ENCODE measurements around the gene ADCY4.
"Not testable (repeated sequence)": the region's sequence is repeated elsewhere in the genome, so short reads cannot be mapped to it uniquely, and the experiment has no call there.

ADCY4 gene

DNA sequence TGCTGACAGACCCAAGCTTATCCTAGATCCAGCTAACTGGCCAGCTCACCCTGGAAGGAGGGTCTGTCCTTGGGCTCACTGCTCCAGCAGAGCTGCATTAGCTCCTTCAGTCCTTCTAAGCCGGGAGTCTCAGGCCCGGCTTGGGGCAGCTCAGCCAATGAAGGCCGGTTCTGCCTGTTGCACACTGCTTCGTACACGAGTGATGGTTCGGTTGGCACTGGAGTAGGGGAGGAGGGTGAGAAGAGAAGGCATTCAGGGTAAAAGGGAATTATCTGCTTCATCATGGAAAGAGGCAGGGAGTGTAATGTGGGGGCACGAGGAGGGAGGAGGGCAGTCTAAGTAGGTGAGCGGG lies 2.9 kb upstream of the ADCY4 start:
- DNase-seq, result no peak

DNA sequence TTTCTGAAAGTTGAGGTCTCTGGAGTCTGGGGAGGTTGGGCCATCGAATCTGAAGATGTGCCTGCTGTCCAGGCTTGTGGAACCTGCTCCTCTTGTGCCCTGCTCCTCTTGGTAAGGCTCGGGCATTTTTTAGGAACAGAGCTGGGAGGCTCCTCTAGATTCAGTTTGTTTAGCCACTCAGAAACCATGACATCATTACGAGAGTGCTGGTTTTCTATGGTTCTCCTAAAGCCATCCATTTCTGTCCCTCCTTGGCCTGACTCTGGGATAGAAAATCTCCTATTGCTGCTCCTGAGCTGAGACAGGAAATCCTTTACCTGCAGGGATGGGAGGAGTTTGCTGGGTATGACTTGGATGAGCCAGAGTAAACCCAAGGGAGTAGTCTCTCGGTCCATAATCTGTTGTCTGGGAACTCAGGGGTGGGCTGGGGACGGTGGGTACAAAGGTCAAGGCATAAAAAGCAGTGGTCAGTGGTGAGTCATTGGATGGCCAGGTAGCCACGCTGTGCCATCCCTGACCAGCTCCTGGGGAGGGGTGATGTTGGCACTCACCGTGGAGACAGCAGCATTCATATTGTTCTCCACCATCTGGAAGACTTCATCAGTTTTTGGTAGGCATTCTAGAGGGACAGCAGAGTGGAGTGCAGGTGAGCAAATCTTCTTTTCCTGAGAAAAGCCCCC lies 2.4 kb upstream of the ADCY4 start:
- no peak for DNase-seq

DNA sequence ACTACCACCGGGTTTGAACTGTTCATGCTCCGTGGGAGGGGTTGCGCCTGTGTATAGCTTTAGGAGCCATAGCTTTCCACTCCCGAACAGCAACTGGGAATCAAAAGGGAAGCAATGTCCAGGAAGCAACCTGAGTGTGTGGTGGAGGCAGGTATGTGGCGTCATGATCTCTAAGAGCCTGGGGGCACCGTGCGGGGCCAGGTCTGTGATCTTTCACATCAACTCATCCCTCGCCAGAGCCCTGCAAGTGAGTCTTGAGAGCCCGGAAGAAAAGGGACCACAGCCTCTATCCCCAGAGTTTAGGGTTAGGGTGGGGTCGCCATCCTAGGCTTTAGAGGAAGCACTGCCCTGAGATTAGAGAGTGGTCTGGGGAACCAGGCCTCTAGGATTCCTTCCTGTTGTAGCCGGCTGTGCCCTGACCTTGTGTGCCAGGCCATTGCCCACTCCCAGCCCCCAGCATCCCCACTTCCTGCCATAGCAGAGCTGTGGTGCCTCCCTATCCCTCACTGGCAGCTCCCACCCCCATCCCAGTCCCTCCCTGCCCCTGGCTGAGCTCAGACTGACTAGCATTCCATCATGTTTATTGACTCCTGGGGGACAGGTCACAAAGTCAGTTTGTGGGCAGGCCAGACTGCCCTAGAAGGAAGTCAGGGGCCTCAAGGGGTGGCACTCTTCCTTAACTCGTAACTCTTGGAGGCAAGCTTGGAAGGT lies 745 bp upstream of the ADCY4 start:
- DNase-seq, result no peak

DNA sequence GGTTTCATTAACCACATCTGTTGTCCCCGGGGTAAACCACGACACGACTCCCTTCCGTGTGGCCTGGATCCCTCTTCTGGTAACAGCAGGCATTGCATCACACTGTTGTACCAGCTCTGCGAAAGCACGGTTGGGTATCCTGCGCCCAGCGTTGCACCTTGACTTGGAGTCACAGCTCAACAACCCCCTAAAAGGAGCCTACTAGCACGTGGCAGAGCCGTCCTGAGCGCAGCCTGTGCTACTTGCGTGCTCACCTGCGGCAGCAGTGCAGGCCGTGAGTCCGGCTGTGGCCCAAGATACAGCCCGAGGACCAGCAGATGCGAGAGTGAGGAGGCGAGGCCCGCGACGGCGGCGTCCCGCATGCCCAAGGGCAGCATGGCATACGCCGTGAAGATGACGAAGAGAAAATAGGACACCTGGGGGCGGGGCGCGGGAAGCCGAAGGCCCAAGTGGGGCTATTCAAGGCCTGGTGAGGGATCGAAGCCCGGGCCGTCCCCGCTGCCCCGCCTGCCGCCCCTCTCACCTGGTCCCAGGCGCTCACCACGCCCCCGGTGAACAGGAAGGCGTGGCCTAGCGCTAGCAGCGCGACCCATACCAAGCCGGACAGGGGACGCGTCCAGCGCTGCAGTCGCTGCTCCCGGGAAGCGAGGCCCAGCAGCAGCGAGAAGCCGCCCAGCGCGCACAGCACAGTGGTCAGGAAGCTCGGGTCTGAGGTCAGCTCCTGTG lies 2.4 kb downstream of the ADCY4 start:
- DNase-seq, result peak; percentile 59

DNA sequence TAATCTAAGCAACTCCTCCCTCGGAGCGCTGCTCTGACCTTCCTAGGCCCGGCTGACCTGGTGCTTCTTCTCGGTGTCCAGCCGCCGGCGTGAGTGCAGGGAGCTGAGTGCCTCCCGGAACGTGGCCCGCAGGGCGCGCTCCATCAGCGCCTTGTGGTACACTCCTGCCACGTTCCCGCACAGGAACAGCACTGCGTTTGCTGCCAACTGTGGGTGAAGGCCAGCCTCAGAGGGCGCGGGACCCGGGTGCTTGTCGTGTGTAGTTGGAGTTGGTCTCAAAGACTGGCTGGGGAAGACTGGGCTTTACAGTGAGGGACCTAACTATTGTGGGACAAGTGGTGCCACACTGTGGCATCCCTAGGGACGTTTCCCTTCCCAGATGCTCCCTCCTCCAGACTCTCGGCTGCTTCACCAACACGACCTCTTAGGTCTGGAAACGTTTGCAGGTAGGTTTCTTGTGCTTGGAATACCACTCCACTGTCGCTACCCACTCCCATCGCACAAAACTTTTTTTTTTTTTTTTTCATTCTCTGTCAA lies 3.1 kb downstream of the ADCY4 start:
- DNase-seq, result no peak

DNA sequence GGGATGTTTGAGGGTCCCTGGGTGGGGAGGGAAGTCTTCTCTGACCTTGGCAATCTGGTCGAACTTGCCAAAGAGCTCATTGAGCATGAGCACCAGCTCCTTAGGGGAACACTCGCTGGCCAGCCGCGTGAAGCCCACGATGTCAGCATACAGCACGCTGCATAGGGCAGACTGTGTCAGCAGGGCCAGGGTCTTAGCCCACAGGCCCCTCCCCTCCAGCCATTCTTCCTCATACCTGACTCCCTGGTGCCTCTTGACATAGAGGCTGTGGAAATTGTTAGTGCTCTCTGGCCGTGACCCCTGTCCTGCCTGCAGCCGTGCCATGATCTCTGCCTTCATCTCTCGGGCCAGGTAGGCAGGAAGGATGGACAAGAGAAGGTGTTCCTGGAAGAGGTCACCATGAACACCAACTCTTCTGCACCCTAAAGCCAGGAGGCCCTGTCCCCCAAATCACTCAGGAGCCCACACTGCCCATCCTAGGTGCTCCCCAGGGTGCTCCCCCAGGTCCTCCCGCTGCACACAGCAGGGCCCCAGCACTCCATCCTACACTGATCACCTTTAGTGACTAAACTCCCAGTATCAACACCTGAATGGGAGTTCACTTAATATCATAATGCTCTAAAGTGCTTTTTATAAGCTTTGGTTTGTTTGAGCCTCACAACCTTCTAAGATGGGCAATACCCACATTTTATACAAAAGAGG lies 3.7 kb downstream of the ADCY4 start:
- DNase-seq, result no peak

DNA sequence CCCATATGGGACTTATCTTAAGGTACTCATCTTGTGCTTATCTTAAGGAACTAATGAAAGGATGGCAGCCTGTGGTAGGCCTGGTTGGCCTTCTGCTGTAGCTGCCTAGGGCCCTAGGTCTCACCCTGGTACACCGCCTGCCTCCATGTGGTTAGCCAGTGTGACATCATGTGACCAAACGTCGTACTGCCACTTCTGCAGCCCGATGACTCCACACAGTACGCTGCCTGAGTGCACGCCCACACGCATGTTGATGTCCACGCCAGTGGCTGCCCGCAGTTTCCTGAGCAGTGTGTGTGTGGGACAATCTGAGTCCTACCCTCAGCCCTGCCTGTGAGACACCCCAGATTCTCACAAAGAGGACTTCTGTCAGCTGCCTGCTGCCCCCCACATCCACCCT lies 5.1 kb downstream of the ADCY4 start:
- no peak for DNase-seq

DNA sequence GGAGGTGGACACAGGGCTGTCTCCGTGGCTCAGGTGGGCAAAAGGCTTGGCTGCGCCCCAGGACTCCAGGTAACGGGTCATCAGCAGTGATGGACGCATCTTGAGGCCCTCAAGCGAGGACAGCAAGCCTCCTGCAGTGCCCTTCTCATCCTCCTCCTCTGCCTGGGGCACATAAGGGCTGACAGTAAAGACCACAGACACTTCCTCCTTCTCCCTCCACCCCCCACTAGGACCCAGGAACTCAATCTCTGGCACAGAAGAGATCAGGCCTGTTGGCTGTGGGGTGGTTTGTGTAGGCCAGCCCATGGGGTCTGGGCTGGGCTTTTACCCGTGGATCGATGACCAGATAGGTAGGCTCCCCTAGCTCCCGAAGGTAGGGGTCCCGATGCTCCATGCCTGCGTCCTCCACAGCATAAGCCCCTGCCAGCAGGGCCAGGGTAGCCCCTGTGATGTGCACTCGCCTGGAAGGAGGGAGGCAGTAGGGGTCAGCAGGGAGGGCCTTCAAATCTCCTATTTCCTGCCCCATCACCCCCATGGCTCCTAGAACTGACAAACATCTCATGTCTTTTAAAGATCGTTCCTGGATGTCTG lies 5.7 kb downstream of the ADCY4 start:
- DNase-seq, result no peak

DNA sequence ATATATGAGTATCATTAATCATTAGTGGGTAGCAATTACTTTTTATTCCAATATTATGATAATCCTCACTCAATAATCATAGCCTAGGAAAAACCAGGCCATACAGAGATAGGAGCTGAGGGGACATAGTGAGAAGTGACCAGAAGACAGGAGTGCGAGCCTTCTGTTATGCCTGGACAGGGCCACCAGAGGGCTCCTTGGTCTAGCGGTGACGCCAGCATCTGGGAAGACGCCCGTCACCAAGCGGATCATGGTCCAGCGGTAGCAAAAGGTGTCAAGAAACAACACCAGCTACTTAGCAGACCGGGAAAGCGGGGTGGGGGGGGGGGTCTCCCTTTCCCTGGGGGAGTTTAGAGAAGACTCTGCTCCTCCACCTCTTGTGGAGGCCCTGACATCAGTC lies 7.0 kb downstream of the ADCY4 start:
- not testable (repeated sequence) for DNase-seq

DNA sequence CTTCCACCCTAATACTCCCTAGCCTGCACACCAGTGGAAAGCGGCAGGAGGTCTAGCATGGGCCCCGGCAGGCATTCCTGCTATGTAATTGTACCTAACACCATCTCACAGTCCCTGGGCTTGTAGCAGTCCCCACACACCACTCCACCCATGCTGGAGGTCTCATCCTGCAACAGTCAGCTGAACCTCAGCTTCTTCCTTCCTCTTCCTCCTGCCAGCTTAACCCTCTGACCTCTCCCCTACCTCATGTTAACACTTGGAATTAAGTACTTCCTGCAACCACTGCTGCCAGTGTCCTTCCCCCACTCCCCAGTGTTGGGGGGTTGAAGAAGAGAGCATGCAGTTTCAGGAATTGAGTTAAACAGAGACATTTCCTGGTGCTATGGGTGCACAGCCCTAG lies 7.6 kb downstream of the ADCY4 start:
- no peak for DNase-seq

DNA sequence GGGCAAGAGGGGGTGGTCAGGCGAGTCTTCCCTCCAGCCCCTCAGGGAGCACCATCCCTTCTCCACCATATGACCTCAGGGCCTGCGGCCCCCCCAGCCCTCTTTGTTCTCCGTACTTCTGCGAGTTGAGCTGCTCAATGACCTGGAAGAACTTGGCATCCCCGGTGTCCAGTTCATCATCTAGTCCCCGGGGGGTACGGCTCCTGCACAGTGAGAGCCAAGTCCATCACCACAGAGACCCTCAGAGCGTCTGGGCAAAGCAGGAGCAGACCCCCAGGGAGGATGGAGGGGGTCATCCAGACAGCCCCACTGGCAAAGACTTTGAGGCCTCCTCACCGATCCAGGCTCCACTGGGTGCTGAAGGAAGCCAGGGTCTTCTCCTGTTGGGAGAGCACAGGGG lies 8.9 kb downstream of the ADCY4 start:
- DNase-seq, result no peak

DNA sequence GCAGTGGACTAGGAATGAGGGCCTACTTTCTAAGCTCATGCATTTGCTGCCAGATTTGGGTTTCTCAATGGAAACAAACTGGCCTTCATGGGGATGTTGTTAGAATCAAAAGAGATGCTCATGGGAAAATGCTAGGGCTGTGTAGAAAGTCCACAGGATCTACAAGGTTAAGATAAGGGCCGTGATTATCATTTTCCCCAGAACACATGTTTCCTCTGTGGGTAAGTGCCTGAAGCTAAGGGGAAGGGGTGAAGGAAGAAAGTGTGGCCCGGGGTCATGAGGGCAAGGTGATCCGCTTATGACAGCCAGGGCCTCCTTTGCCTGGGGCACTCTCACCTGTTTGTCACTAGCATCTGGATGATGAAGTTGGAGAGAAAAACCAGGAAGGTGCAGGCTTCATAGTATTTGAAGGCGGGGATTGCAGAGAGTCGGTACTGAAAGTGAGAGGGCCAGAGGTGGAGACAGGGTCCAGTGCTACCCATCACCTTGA lies 9.8 kb downstream of the ADCY4 start:
- DNase-seq, result no peak

DNA sequence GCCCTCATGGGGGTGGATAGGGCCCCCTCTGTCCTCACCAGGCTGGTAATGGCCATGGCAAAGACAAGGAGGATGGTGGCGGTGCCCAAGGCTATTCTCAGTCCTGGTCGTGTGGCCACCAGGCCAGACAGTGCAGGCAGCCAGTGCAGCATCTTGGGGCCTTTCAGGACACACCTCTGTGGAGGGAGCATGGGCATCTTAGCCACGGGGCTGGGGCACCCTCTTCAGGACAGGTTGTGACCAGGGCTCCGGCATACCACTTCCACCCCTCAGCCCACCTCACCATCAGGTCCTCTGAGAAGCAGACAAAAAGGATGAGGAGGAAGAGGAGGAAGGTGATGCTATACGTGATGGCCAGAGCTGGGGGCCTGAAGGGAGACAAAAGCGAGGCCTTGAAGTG lies 10.8 kb downstream of the ADCY4 start:
- no peak for DNase-seq

DNA sequence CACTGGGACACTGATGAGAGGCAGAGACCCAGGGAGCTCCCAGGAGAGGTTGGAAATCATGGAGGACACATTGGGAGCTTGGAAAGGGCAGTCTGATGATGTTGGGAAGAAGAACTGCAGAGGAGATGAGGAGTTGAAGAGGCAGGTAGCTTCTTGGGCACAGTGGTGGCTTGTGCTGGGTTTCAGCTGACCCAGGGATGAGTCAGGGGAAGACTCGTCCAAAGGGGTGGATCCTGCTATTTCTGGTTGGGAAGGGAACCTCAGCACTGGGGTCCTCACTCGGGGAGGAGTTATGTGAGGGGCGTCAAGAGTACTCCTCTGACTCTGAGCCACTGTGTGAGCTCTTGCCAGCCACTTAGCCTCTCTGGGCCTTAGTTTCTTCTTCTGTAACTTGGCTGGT lies 11.5 kb downstream of the ADCY4 start:
- no peak for DNase-seq

DNA sequence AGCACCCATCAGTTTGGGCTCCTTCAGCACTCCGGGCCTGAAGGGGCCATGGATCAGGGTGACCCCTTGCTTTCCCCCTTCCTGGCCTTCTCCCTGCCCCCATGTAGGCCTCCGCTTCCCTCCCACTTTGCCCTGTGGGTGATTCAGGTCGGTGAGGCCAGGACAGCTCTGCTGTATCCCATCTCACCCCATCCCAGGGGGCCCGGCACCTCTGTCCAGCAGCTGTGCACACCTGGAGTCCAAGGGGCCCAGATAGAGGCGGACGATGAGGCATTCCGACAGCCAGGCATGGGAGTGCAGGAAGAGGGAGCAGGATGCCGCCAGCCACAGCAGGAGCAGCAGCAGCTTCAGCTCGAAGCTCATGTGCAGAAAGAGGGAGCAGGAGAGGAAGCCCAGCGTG lies 12.2 kb downstream of the ADCY4 start:
- DNase-seq, result no peak

DNA sequence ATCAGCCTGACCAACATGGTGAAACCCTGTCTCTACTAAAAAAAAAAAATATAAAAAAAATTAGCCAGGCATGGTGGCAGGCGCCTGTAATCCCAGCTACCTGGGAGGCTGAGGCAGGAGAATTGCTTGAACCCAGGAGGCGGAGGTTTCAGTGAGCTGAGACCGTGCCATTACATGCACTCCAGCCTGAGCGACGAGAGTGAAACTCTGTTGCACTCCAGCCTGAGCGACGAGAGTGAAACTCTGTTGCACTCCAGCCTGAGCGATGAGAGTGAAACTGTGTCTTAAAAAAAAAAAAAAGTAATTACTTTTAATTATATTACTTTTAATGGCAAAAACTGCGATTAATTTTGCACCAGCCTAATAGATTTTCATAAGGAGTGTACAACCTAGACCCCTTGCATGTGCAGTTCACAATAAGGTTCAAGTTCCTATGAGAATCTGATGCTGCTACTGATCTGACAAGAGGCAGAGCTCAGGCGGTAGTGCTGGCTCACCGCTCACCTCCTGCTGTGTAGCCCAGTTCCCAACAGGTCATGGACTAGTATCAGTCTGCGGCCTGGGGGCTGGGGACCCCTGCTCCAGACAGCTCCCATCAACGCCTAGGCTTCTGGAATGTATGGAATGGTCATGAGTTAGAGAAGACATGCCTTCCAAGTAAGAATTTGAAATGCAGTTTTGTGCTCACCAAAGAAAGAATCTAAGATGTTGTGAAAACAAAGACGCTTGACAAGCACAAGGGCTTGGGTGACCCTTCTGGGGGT lies 13.5 kb downstream of the ADCY4 start:
- DNase-seq, result no peak

DNA sequence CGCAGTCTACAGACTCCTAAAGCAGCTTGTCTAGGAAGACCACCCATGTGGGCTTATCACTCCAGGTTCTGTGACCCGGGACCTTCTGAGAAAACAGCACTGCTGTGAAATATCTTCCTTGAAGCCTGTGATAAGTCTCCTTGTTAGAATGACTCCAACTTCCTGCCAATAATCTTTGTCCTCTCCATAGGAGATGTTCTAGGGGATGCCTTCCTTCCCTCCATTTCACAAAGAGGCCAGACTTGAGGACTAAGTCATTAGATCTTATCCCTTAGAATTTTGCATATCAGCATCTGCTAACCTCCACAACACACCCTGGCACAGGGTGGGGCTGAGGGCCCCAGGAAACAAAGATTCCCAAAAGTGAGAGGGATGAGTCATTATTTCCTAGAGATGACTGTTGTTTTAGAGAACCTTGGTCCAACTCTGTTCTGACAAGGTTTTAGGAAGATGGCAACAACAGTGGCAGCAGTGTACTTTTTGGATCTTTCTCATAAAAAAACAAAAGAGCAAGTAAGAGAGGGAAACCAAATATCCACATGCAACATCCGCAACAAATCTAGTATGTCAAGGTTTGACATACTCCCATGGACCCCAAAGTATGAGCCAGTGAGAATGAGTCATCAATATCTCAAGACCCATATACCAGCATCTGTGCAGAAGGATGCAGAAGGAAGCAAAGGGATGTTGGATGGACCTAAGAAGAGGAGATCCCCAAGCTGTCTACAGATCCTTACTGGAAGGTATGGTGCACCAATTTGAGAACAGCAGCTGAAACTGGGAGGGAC lies 17.5 kb downstream of the ADCY4 start:
- no peak for DNase-seq

DNA sequence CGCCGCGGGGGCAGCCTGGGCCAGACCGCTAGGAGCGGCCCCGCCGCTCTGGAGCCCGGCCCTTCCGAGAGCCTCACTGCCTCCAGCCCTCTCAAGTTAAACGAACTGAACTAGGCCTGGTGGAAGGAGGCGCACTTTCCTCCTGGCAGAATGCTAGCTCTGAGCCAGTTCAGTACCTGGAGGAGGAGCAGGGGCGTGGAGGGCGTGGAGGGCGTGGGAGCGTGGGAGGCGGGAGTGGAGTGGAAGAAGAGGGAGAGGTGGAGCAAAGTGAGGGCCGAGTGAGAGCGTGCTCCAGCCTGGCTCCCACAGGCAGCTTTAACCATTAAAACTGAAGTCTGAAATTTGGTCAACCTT lies 18.3 kb downstream of the ADCY4 start:
- DNase-seq, result no peak

DNA sequence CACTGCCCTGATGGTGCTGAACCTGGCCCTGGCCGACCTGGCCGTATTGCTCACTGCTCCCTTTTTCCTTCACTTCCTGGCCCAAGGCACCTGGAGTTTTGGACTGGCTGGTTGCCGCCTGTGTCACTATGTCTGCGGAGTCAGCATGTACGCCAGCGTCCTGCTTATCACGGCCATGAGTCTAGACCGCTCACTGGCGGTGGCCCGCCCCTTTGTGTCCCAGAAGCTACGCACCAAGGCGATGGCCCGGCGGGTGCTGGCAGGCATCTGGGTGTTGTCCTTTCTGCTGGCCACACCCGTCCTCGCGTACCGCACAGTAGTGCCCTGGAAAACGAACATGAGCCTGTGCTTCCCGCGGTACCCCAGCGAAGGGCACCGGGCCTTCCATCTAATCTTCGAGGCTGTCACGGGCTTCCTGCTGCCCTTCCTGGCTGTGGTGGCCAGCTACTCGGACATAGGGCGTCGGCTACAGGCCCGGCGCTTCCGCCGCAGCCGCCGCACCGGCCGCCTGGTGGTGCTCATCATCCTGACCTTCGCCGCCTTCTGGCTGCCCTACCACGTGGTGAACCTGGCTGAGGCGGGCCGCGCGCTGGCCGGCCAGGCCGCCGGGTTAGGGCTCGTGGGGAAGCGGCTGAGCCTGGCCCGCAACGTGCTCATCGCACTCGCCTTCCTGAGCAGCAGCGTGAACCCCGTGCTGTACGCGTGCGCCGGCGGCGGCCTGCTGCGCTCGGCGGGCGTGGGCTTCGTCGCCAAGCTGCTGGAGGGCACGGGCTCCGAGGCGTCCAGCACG lies 18.9 kb downstream of the ADCY4 start:
- no peak for DNase-seq

DNA sequence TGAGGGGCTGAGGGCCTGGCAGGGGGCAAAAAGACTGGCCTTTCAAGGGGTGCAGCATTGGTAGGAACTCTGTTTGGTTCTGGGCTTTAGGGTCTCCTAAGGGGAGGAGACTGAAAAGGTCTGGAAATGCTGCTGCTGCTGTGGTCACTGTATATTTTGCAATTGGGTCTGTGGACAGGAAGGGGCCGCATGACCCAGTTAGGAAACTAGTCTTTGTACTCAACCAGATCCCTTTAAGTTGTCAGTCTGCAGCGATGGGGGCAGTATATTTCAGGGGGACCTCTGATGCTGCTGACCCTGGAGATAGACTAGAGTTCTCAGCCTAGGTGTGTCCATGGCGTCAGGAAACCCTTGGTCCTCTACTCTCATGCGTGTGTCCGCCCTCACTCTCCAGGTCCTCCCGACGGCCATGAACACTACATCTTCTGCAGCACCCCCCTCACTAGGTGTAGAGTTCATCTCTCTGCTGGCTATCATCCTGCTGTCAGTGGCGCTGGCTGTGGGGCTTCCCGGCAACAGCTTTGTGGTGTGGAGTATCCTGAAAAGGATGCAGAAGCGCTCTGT lies 19.5 kb downstream of the ADCY4 start:
- no peak for DNase-seq
